NCI-H1092 (cell line): ENCODE measurements around the gene PPP1R1C.
"Not testable (repeated sequence)": the region's sequence is repeated elsewhere in the genome, so short reads cannot be mapped to it uniquely, and the experiment has no call there.

Source experiments
- DNase-seq: peaks from one replicate; lab custom pipeline; 2025; lab: John Stamatoyannopoulos, UW

PPP1R1C gene

GRCh38 chr2:182015334-182016109 is 29.9 kb downstream of the PPP1R1C start:
- DNase-seq = no peak

- DNase-seq = no peak
Measured at GRCh38 chr2:182018218-182018617, 32.6 kb downstream of the PPP1R1C start.

- no peak for DNase-seq
Measured at GRCh38 chr2:182019731-182020130, 34.1 kb downstream of the PPP1R1C start.

GRCh38 chr2:182020286-182021070 is 34.8 kb downstream of the PPP1R1C start:
- no peak for DNase-seq

GRCh38 chr2:182023235-182023634 is 37.6 kb downstream of the PPP1R1C start:
- no peak for DNase-seq

- not testable (repeated sequence) for DNase-seq
Measured at GRCh38 chr2:182030875-182031274, 45.2 kb downstream of the PPP1R1C start.

- no peak for DNase-seq
Measured at GRCh38 chr2:182031956-182032355, 46.3 kb downstream of the PPP1R1C start.

- DNase-seq = no peak
Measured at GRCh38 chr2:182033449-182033848, 47.8 kb downstream of the PPP1R1C start.

GRCh38 chr2:182038576-182038975 is 52.9 kb downstream of the PPP1R1C start:
- no peak for DNase-seq

- no peak for DNase-seq
Measured at GRCh38 chr2:182043021-182043420, 57.4 kb downstream of the PPP1R1C start.

- no peak for DNase-seq
Measured at GRCh38 chr2:182043861-182044260, 58.2 kb downstream of the PPP1R1C start.

GRCh38 chr2:182047544-182047943 is 61.9 kb downstream of the PPP1R1C start:
- DNase-seq = no peak

GRCh38 chr2:182048088-182048487 is 62.4 kb downstream of the PPP1R1C start:
- DNase-seq = no peak

GRCh38 chr2:182048621-182049020 is 63.0 kb downstream of the PPP1R1C start:
- DNase-seq = no peak

- DNase-seq = no peak
Measured at GRCh38 chr2:182049372-182050148, 63.9 kb downstream of the PPP1R1C start.

- no peak for DNase-seq
Measured at GRCh38 chr2:182050333-182051135, 64.9 kb downstream of the PPP1R1C start.

- no peak for DNase-seq
Measured at GRCh38 chr2:182055993-182056392, 70.3 kb downstream of the PPP1R1C start.

GRCh38 chr2:182057002-182057401 is 71.3 kb downstream of the PPP1R1C start:
- no peak for DNase-seq

GRCh38 chr2:182058056-182058455 is 72.4 kb downstream of the PPP1R1C start:
- no peak for DNase-seq

- no peak for DNase-seq
Measured at GRCh38 chr2:182061739-182062138, 76.1 kb downstream of the PPP1R1C start.

GRCh38 chr2:182062329-182062972 is 76.8 kb downstream of the PPP1R1C start:
- no peak for DNase-seq
